CD4-positive, alpha-beta T cell treated with Interleukin-17A for 1 hour (primary cell): ENCODE results near the gene EDARADD.
A peak's percentile ranks its signal among the peaks of the same experiment; 100 is the strongest.
"Not testable (repeated sequence)": the region's sequence is repeated elsewhere in the genome, so short reads cannot be mapped to it uniquely, and the experiment has no call there.

Experiments used
- DNase-seq: peaks from one replicate; pipeline ENCODE4 v3.0.0-alpha.2; 2020

EDARADD gene

GRCh38 chr1:236393681-236394481, at the start of gene EDARADD:
EDARADD (plus strand) TSS chr1:236394286; CDS start chr1:236394445, 159 bp downstream.
- peak; percentile 38 for DNase-seq

DNA sequence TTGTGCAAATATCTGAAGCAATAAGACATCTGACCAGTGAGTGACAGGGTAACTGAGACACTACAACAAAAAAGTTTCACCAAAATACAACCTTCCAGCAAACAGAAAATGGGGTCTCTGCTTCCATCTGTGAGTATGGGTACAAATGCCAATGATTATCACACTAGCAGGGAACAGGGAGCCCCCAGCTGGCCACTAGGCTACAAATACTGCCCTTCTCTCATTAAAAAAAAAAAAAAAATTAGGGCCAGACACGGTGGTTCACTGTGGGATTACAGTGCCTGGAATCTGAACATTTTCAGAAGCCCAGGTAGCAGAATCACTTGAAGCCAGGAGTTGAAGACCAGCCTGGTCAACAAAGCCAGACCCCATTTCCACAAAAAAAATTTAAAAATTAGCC, 48.4 kb upstream of the EDARADD start:
- no peak for DNase-seq

GRCh38 chr1:236348071-236348470, 46.0 kb upstream of the EDARADD start:
- DNase-seq: no peak

DNA sequence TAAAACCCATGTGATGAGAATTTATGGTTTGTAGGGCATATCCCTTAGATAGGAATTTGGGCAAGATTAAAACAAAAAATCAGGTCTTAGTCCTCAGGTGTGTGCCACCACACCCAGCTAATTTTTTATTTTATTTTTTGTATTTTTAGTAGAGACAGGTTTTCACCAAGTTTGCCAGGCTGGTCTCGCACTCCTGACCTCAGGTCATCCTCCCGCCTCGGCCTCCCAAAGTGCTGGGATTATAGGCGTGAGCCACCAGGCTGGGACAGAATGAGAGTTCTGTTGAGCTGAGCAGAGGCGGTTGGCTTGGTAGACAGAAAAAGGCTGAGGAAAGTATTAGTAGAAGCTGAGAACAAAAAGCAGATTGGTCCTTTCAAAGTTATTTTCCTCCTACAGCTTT, 43.8 kb upstream of the EDARADD start:
- no peak for DNase-seq

GRCh38 chr1:236351875-236352573, 42.1 kb upstream of the EDARADD start:
- DNase-seq: no peak

DNA sequence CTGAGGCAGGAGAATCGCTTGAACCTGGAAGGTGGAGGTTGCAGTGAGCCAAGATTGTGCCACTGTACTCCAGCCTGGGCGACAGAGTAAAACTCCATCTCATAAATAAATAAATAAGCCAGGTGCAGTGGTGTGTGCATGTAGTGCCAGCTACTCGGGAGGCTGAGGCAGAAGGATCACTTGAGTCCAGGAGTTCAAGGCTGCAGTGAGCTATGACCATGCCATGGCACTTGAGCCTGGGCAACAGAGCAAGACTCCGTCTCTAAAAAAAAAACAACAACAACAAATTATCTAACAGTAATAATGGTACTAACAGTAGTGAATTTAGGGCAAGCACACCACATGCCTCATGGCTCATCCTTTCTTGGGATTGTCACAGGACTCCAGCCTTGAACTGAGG, 41.3 kb upstream of the EDARADD start:
- DNase-seq: not testable (repeated sequence)

DNA sequence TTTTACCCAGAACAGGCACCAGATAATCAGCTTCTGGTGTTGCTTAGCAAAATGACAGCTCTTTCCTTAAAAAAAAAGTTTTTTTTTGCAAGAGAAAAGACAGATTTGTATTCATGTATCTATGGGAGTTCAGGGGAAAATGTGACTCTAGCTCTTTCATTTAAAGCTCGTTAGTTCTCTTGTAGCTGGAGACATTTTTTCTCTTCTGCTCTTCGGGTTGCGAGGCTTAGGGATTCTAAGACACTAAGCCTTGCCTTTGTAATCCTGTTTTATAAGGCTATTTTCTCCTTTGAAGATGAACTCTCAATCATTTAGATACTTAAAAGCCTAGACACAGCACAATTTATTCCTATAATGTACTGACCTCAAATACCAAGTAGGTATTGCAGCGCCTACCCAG, 40.3 kb upstream of the EDARADD start:
- no peak for DNase-seq

DNA sequence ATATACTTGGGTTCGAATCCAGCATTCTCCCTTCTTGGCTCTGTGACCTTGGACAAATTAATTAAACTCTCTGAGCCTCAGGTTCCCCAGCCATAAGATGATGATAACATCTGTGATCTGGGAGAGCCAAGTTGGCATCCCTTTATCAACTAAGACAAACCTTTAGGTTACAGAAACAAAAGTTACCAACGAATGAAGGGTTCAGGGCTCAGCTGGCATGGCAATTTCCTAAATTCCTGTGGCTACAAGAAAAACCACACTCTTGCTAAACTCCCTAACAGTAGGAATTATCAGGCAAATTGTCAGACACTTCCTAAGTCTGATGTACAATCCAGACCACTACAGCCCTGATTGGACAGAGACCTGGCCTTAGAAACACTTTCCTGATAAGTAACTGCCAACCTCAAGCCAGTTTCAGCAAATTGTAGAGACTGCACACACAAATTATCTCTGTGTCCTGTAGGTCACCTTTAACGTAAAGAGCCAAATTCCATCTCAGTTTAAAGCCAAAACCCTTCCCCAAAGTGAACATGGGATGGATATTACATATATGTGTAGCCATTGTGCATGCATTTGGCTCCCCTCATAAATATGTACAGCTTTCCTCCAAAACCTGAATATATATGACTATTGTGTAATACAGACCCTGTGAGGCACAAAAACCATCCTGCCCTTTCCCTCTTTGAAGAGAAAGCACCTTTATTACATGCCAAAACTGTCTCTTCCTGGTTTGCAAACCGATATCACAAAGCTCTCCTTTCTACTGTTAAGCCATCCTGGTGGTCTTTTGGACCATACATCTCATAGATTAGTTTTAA, 39.5 kb upstream of the EDARADD start:
- no peak for DNase-seq

DNA sequence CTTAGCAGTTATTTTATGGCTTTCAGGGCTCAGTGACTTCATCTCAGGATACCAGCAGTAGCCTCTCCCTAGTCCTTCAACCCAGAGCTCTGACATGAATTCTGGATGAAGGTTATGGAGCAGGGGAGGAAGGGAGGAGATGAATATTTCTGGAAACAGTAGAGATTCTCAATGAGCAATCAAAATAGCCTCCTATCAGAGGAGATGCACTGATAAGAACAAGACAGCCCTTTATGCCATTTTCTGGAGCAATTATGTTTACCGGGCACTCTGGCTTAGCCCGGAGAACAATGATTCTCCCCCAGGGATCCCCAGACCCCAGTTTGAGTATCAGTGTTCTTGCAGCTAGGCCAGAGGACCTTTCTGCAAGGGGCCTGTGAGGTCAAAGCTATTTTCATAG, 37.9 kb upstream of the EDARADD start:
- DNase-seq: no peak

DNA sequence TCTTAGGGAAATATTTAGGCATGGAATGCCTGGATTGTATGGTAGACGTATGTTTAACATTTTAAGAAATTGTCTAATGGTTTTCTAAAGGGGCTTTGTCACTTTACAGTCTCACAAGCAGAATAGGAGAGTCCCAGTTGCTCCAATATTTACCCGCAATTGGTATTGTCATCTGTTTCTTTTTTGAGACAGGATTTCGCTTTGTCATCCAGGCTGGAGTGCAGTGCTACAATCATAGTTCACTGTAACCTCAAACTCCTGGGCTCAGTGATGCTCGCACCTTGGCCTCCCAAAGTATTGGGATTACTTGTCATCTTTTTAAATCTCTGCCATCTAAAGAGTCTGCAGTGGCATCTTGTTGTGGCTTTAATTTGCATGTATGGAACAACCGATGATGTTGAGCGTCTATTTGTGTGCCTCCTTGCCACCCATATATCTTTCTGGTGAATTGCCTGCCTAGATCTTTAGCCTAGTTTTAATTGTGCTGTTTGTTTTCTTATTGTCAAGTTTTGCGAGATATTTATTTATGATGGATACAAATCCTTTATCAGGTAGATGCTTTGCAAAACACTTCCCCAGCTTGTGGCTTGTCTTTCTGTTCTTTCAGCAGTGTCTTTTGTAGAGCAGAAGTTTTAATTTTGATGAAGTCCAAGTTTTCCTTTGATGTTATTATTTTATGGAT, 32.0 kb upstream of the EDARADD start:
- DNase-seq: no peak

DNA sequence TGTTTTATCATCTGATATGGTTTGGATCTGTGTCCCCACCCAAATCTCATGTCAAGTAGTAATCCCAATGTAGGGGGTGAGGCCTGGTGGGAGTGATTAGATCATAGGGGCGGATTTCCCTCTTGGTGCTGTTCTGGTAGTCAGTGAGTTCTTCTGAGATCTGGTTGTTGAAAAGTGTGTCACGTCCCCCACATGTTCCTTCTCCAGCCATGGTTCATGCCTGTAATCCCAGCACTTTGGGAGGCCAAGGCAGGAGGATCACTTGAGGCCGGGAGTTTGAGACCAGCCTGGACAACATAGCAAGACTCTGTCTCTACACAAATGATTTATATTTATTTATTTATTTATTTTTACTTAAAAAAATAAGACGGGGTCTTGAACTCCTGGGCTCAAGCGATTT, 30.8 kb upstream of the EDARADD start:
- DNase-seq: no peak

DNA sequence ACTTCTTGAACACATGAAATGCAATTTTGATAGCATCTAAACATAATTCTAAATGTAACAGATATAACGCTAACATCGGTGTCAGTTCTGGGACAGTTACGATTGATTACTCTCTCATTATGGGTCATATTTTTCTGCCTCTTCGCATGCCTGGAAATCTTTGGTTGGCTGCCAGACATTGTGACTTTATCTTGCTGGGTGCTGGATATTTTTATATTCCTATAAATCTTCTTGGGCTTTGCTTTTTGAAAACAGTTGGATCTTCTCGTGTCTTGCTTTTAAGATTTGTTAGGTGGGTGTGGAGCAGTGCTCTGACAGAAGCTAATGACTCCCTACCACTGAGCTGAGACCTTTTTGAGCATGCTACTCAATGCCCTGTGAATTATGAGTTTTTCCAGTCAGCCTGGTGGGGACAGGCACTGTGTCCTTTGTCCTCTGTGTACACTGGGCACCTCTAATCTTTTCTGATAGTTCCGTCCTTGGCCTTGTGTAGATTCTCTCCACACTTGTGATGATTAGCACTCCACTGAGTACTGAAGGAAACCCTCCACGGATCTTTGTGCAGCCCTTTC, 28.0 kb upstream of the EDARADD start:
- no peak for DNase-seq

- not testable (repeated sequence) for DNase-seq
Observed at GRCh38 chr1:236366681-236367080, 27.4 kb upstream of the EDARADD start.

- no peak for DNase-seq
Observed at GRCh38 chr1:236370420-236370819, 23.7 kb upstream of the EDARADD start.

DNA sequence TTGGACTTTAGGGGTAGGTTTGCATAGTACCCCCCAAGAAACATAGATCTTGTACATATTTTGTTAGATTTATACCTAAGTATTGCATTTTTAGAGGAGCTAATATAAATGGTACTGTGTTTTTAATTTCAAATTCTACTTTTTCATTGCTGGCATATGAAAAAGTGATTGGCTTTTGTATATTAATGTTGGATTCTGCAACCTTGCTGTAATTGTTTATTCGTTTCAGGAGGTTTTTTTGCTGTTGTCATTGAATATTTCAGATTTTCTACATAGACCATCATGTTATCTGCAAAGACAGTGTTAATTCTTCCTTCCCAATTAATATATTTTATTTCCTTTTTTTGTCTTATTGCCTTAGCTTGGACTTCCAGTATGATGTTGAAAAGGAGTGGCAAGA, 23.0 kb upstream of the EDARADD start:
- no peak for DNase-seq

GRCh38 chr1:236377832-236378535, 16.1 kb upstream of the EDARADD start:
- DNase-seq: no peak

GRCh38 chr1:236381565-236382158, 12.4 kb upstream of the EDARADD start:
- no peak for DNase-seq

DNA sequence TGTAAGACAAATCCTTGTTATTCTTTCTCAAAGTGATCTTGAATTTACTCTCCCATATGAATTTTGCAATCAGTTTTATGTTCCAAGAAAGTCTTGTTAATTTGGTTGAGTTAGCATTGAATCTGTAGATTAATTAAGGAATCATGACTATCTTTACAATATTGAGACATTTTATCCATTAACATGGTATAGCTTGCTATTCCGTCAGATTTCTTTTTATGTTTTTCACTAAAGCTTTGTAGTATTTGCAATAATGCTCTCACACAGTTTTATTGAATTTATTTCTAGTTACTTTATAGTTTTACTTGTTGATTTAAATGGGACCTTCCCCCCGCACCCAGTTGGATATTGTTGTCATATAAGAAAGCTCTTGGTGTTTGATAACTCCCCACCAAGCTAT, 5.8 kb upstream of the EDARADD start:
- DNase-seq: no peak

DNA sequence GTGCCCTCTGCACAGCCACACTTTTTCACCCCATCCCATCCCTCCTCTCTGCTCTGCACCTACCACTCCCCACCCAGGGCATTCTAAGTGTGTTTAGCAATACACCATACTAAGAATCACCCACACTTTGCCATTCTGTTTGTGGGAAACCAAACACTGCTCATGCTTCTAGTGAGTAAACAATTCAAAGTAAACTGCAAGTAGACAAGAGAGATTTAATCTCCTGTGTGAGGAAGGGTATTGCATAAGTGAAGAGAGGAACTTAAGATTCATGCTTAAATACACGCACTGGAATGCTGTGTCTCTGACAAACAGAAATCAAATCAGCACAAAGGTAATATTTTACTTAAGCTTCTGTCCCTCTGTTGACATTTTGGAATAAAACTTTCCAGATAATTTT, 4.8 kb upstream of the EDARADD start:
- no peak for DNase-seq

DNA sequence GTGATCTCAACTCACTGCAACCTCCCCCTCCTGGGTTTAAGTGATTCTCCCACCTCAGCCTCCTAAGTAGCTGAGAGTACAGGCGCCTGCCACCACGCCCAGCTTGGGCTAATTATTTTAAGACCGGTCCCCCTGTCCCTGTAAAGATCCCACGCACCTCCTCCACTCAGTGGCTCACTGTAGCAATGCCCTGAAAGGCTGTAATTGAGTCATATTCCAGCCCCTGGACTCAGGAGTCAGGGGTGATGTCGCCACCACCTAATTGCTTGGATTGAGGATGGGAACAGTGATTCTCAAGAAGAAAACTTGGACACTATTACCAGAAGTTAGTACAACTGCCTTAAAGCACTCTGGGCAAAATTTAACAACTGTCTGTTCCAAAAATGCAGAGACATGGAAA, 3.1 kb upstream of the EDARADD start:
- DNase-seq: no peak

DNA sequence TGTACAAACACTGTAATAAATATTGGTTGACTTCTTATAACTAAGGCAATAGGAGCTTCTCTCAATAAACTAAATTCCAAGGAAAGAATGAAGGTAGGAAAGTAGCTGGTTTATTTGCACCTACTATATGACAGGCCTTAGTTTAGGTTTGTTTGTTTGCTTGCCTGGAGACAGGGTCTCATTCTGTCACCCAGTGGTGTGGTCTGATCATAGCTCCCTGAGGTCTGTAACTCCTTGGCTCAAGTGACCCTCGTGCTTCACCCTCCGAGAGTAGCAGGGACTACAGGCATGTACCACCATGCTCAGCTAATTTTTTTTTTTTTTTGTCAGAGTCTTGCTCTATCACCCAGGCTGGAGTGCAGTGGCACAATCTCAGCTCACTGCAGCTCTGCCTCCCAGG, 1.9 kb upstream of the EDARADD start:
- no peak for DNase-seq

- DNase-seq: no peak
Observed at GRCh38 chr1:236394879-236395229, 768 bp downstream of the EDARADD start.
